GM23338 (cell line): Measurements from ENCODE around the gene JAKMIP1. TPM values are rescaled to one million over a fixed set of nuclear protein-coding genes. Genes with fewer than 3 reads are reported as not detected.

Experiments used
- ATAC-seq: fragments of 200-7000 bp; cut with Tn5 transposase; 3 replicates; pipeline ENCODE4 v1.9.1; 2020
- DNase-seq: peaks from one replicate; pipeline ENCODE4 v3.0.0-alpha.2; 2015; ENCODE audit warnings: low spot score
- H2AFZ ChIP-seq: fragments of 200-600 bp; sonication (generic); 2 replicates; pipeline ENCODE4 v1.8.0; 2016; ENCODE audit warnings: antibody characterized with exemption, mild to moderate bottlenecking, moderate library complexity
- H3F3A ChIP-seq: fragments of 200-600 bp; sonication (generic); replicated peaks from 2 replicates; pipeline ENCODE4 v1.8.0; 2017; ENCODE audit warnings: antibody characterized with exemption, mixed run types, low read depth
- H3K27ac ChIP-seq: fragments of 200-600 bp; sonication (generic); 2 replicates; pipeline ENCODE4 v1.6.1; 2016; ENCODE audit warnings: low read depth
- H3K27me3 ChIP-seq: fragments of 200-600 bp; sonication (generic); 2 replicates; pipeline ENCODE4 v1.8.0; 2016; ENCODE audit warnings: mild to moderate bottlenecking, mixed run types, moderate library complexity; ENCODE audit not compliant: insufficient read depth
- H3K36me3 ChIP-seq: fragments of 200-600 bp; sonication (generic); 2 replicates; pipeline ENCODE4 v1.8.0; 2016; ENCODE audit warnings: mild to moderate bottlenecking; ENCODE audit not compliant: insufficient read depth
- H3K4me1 ChIP-seq: fragments of 200-600 bp; sonication (generic); 2 replicates; pipeline ENCODE4 v1.8.0; 2016; ENCODE audit warnings: mild to moderate bottlenecking, moderate library complexity; ENCODE audit not compliant: insufficient read depth
- H3K4me2 ChIP-seq: fragments of 200-600 bp; sonication (generic); 2 replicates; pipeline ENCODE4 v1.7.1; 2017; ENCODE audit warnings: mixed run types
- H3K4me3 ChIP-seq: fragments of 200-600 bp; sonication (generic); 2 replicates; pipeline ENCODE4 v1.6.1; 2016; ENCODE audit warnings: mixed run types
- H3K79me2 ChIP-seq: fragments of 200-600 bp; sonication (generic); replicated peaks from 2 replicates; pipeline ENCODE4 v1.8.0; 2017; ENCODE audit warnings: mild to moderate bottlenecking; ENCODE audit not compliant: insufficient read depth
- H3K9me2 ChIP-seq: fragments of 200-600 bp; sonication (generic); 2 replicates; pipeline ENCODE4 v1.8.0; 2017; ENCODE audit not compliant: insufficient read depth
- H4K20me1 ChIP-seq: fragments of 200-600 bp; sonication (generic); replicated peaks from 2 replicates; pipeline ENCODE4 v1.8.0; 2017; ENCODE audit warnings: mild to moderate bottlenecking; ENCODE audit not compliant: insufficient read depth
- H3K27ac Mint-ChIP-seq: 2 replicates; pipeline ENCODE4 v1.8.0; 2020; ENCODE audit warnings: inconsistent platforms, mild to moderate bottlenecking, moderate library complexity, mixed read lengths
- H3K27me3 Mint-ChIP-seq: 3 replicates; pipeline ENCODE4 v1.8.0; 2022; ENCODE audit warnings: low read depth, mild to moderate bottlenecking, moderate library complexity, mixed read lengths, inconsistent platforms; ENCODE audit not compliant: insufficient read depth, poor library complexity
- H3K36me3 Mint-ChIP-seq: 3 replicates; pipeline ENCODE4 v1.8.0; 2021; ENCODE audit warnings: low read depth, mild to moderate bottlenecking, inconsistent platforms, moderate library complexity, mixed read lengths
- H3K4me1 Mint-ChIP-seq: 3 replicates; pipeline ENCODE4 v1.8.0; 2020; ENCODE audit warnings: mild to moderate bottlenecking, inconsistent platforms, mixed read lengths
- H3K4me3 Mint-ChIP-seq: 3 replicates; pipeline ENCODE4 v1.8.0; 2021; ENCODE audit warnings: moderate library complexity, mild to moderate bottlenecking, inconsistent platforms, mixed read lengths
- H3K9me3 Mint-ChIP-seq: 3 replicates; pipeline ENCODE4 v1.8.0; 2020; ENCODE audit warnings: moderate library complexity, mild to moderate bottlenecking, inconsistent platforms, mixed read lengths
- CREB1 ChIP-seq: fragments of 250-450 bp; sonication (Bioruptor Pico); IDR thresholded peaks from 2 replicates; pipeline ENCODE4 v1.5.0; 2020; ENCODE audit warnings: low read depth, mild to moderate bottlenecking, moderate library complexity
- EZH2 ChIP-seq: fragments of 200-600 bp; sonication (generic); IDR thresholded peaks from one replicate; pipeline ENCODE4 v1.8.0; 2017; ENCODE audit warnings: antibody characterized with exemption, mild to moderate bottlenecking, low read depth; ENCODE audit not compliant: unreplicated experiment
- EZH2phosphoT487 ChIP-seq: fragments of 200-600 bp; sonication (generic); IDR thresholded peaks from one replicate; pipeline ENCODE4 v1.8.1; 2018; ENCODE audit warnings: antibody characterized with exemption; ENCODE audit not compliant: unreplicated experiment
- JUNB ChIP-seq: IDR thresholded peaks from one replicate; pipeline ENCODE4 v1.6.1; 2016; ENCODE audit warnings: antibody characterized with exemption; ENCODE audit not compliant: unreplicated experiment
- NANOG ChIP-seq: IDR thresholded peaks from 2 replicates; pipeline ENCODE4 v1.6.1; 2016; ENCODE audit warnings: antibody characterized with exemption, borderline replicate concordance
- POLR2AphosphoS5 ChIP-seq: IDR thresholded peaks from 2 replicates; pipeline ENCODE4 v1.6.1; 2016; ENCODE audit warnings: antibody characterized with exemption, low read depth
- STAT1 ChIP-seq: IDR thresholded peaks from one replicate; pipeline ENCODE4 v1.6.1; 2016; ENCODE audit warnings: antibody characterized with exemption; ENCODE audit not compliant: unreplicated experiment
- ZNF114 ChIP-seq: fragments of 250-450 bp; sonication (Bioruptor Pico); IDR thresholded peaks from 2 replicates; pipeline ENCODE4 v1.5.0; 2020; ENCODE audit warnings: mild to moderate bottlenecking, moderate library complexity
- ZNF331 ChIP-seq: fragments of 250-450 bp; sonication (Bioruptor Pico); IDR thresholded peaks from 2 replicates; pipeline ENCODE4 v1.5.0; 2020; ENCODE audit warnings: low read depth, mild to moderate bottlenecking, moderate library complexity
- polyA plus RNA-seq: library from polyadenylated mRNA; unstranded; fragments of >200 nt; fragmentation: Nextera tagmentation; extraction: Ambion mirVana; gene quantifications from 2 replicates; pipeline ENCODE4 v1.2.1, GENCODE V29; 2016
- total RNA-seq: library from RNA; depleted of rRNA; stranded (reverse); fragments of >200 nt; shearing (Covaris generic); gene quantifications from 2 replicates; pipeline ENCODE4 v1.2.3, GENCODE V29; 2014
- TF ChIP-seq, protein P1 (sequence below), 2 experiments: fragments of 200-600 bp in 1 of 2; sonication (generic) in 1 of 2; conservative IDR thresholded peaks; 2 replicates each; pipeline versions ENCODE4 v1.5.1 to v1.6.1; 2016 to 2017; ENCODE audit warnings: antibody characterized with exemption in 2 of 2, low read depth in 2 of 2, mild to moderate bottlenecking in 2 of 2, moderate library complexity in 1 of 2
- TF ChIP-seq, protein P2 (sequence below): fragments of 250-450 bp; sonication (Bioruptor Pico); IDR thresholded peaks from 2 replicates; pipeline ENCODE4 v1.5.0; 2020; ENCODE audit warnings: mild to moderate bottlenecking, moderate library complexity
- TF ChIP-seq, protein P3 (sequence below): IDR thresholded peaks from 2 replicates; pipeline ENCODE4 v1.6.1; 2016; ENCODE audit warnings: antibody characterized with exemption
- TF ChIP-seq, protein P4 (sequence below): IDR thresholded peaks from one replicate; pipeline ENCODE4 v1.6.1; 2018; ENCODE audit warnings: antibody characterized with exemption; ENCODE audit not compliant: unreplicated experiment

JAKMIP1 gene
- total and polyA plus RNA-seq, 2 experiments from 2014 or later = 4.6 to 5.1 TPM

DNA sequence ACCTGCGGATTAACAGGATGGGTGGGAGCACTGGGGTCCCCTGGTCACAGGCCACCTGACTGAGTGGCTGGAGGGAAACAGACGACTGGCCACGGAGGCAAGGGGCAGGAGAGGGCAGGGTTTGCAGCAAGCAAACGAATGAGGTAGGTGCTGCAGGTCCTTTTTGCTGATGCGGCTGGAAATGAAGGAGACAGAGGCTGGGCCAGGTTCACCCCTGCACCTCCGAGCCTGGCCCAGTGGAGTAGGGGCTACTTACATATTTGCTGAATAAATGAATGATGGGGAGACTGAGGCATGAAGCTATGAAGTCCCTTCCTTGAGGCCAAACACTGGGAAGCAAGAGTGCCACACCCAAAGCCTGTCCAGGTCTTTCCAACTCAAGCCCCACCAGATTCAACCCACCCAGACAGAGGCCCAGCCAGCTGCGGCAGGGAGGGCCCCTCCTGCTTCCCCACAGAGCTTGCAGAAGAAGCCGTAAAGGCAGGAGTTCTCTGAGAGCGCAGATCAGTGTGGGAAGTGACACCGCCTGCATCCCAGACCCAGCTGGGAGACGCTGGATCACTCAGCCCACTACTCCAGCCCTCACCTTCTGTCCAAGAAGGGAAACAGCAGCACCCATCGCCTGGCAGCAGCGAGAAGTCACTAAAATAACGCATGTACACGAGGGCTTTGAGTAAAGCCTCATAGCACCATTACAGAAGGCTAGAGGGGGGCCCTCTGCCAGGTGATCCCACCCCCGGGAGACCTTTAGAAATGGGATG lies 146.0 kb downstream of the JAKMIP1 start:
- Mint-ChIP-seq H3K4me1 (peaks cover 4% of the 10 kb centered on the region; the same call in 1 of the 3 replicates), H3K27me3 (peaks cover 1% of the 10 kb centered on the region), H3K27ac (no peak overlapping the region), H3K4me3 (no peak overlapping the region), H3K36me3 (peaks cover 24% of the 10 kb centered on the region), H3K9me3 (peaks cover 24% of the 10 kb centered on the region)
- no peaks in the 10 kb centered on the region; the same call in 1 of the 2 replicates for H3K36me3 ChIP-seq
- no peaks in the 10 kb centered on the region for H4K20me1 ChIP-seq
- TF ChIP-seq EZH2 (no peak), NANOG (no peak), STAT1 (no peak), EZH2phosphoT487 (no peak), ZNF114 (CRISPR knock-in tag) (no peak), POLR2AphosphoS5 (no peak), ZNF331 (no peak), JUNB (no peak), CREB1 (CRISPR knock-in tag) (no peak)
- TF ChIP-seq, protein P1, sequence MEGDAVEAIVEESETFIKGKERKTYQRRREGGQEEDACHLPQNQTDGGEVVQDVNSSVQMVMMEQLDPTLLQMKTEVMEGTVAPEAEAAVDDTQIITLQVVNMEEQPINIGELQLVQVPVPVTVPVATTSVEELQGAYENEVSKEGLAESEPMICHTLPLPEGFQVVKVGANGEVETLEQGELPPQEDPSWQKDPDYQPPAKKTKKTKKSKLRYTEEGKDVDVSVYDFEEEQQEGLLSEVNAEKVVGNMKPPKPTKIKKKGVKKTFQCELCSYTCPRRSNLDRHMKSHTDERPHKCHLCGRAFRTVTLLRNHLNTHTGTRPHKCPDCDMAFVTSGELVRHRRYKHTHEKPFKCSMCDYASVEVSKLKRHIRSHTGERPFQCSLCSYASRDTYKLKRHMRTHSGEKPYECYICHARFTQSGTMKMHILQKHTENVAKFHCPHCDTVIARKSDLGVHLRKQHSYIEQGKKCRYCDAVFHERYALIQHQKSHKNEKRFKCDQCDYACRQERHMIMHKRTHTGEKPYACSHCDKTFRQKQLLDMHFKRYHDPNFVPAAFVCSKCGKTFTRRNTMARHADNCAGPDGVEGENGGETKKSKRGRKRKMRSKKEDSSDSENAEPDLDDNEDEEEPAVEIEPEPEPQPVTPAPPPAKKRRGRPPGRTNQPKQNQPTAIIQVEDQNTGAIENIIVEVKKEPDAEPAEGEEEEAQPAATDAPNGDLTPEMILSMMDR (conservative IDR thresholded peaks at IDR 0.05; ENCODE audit: low read depth in 2 of 2) = no peak
- TF ChIP-seq, protein P2, sequence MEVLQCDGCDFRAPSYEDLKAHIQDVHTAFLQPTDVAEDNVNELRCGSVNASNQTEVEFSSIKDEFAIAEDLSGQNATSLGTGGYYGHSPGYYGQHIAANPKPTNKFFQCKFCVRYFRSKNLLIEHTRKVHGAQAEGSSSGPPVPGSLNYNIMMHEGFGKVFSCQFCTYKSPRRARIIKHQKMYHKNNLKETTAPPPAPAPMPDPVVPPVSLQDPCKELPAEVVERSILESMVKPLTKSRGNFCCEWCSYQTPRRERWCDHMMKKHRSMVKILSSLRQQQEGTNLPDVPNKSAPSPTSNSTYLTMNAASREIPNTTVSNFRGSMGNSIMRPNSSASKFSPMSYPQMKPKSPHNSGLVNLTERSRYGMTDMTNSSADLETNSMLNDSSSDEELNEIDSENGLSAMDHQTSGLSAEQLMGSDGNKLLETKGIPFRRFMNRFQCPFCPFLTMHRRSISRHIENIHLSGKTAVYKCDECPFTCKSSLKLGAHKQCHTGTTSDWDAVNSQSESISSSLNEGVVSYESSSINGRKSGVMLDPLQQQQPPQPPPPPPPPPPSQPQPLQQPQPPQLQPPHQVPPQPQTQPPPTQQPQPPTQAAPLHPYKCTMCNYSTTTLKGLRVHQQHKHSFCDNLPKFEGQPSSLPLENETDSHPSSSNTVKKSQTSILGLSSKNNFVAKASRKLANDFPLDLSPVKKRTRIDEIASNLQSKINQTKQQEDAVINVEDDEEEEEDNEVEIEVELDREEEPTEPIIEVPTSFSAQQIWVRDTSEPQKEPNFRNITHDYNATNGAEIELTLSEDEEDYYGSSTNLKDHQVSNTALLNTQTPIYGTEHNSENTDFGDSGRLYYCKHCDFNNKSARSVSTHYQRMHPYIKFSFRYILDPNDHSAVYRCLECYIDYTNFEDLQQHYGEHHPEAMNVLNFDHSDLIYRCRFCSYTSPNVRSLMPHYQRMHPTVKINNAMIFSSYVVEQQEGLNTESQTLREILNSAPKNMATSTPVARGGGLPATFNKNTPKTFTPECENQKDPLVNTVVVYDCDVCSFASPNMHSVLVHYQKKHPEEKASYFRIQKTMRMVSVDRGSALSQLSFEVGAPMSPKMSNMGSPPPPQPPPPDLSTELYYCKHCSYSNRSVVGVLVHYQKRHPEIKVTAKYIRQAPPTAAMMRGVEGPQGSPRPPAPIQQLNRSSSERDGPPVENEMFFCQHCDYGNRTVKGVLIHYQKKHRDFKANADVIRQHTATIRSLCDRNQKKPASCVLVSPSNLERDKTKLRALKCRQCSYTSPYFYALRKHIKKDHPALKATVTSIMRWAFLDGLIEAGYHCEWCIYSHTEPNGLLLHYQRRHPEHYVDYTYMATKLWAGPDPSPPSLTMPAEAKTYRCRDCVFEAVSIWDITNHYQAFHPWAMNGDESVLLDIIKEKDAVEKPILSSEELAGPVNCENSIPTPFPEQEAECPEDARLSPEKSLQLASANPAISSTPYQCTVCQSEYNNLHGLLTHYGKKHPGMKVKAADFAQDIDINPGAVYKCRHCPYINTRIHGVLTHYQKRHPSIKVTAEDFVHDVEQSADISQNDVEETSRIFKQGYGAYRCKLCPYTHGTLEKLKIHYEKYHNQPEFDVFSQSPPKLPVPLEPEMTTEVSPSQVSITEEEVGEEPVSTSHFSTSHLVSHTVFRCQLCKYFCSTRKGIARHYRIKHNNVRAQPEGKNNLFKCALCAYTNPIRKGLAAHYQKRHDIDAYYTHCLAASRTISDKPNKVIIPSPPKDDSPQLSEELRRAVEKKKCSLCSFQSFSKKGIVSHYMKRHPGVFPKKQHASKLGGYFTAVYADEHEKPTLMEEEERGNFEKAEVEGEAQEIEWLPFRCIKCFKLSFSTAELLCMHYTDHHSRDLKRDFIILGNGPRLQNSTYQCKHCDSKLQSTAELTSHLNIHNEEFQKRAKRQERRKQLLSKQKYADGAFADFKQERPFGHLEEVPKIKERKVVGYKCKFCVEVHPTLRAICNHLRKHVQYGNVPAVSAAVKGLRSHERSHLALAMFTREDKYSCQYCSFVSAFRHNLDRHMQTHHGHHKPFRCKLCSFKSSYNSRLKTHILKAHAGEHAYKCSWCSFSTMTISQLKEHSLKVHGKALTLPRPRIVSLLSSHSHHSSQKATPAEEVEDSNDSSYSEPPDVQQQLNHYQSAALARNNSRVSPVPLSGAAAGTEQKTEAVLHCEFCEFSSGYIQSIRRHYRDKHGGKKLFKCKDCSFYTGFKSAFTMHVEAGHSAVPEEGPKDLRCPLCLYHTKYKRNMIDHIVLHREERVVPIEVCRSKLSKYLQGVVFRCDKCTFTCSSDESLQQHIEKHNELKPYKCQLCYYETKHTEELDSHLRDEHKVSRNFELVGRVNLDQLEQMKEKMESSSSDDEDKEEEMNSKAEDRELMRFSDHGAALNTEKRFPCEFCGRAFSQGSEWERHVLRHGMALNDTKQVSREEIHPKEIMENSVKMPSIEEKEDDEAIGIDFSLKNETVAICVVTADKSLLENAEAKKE = no peak
- TF ChIP-seq, protein P3, sequence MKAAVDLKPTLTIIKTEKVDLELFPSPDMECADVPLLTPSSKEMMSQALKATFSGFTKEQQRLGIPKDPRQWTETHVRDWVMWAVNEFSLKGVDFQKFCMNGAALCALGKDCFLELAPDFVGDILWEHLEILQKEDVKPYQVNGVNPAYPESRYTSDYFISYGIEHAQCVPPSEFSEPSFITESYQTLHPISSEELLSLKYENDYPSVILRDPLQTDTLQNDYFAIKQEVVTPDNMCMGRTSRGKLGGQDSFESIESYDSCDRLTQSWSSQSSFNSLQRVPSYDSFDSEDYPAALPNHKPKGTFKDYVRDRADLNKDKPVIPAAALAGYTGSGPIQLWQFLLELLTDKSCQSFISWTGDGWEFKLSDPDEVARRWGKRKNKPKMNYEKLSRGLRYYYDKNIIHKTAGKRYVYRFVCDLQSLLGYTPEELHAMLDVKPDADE = no peak
- TF ChIP-seq, protein P4, sequence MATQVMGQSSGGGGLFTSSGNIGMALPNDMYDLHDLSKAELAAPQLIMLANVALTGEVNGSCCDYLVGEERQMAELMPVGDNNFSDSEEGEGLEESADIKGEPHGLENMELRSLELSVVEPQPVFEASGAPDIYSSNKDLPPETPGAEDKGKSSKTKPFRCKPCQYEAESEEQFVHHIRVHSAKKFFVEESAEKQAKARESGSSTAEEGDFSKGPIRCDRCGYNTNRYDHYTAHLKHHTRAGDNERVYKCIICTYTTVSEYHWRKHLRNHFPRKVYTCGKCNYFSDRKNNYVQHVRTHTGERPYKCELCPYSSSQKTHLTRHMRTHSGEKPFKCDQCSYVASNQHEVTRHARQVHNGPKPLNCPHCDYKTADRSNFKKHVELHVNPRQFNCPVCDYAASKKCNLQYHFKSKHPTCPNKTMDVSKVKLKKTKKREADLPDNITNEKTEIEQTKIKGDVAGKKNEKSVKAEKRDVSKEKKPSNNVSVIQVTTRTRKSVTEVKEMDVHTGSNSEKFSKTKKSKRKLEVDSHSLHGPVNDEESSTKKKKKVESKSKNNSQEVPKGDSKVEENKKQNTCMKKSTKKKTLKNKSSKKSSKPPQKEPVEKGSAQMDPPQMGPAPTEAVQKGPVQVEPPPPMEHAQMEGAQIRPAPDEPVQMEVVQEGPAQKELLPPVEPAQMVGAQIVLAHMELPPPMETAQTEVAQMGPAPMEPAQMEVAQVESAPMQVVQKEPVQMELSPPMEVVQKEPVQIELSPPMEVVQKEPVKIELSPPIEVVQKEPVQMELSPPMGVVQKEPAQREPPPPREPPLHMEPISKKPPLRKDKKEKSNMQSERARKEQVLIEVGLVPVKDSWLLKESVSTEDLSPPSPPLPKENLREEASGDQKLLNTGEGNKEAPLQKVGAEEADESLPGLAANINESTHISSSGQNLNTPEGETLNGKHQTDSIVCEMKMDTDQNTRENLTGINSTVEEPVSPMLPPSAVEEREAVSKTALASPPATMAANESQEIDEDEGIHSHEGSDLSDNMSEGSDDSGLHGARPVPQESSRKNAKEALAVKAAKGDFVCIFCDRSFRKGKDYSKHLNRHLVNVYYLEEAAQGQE = no peak
- H2AFZ ChIP-seq = no peak overlapping the region
- H3K27me3 ChIP-seq = no peaks in the 10 kb centered on the region
- no peaks in the 10 kb centered on the region for H3F3A ChIP-seq
- ATAC-seq = peak; percentile 49; the same call in 2 of the 3 replicates
- no peak overlapping the region for H3K4me3 ChIP-seq
- H3K79me2 ChIP-seq = no peaks in the 10 kb centered on the region
- DNase-seq = no peak
- H3K27ac ChIP-seq = no peak overlapping the region
- no peak overlapping the region for H3K4me2 ChIP-seq
- H3K9me2 ChIP-seq = no peaks in the 10 kb centered on the region
- no peaks in the 10 kb centered on the region for H3K4me1 ChIP-seq
